ENCODE results near the gene RAB19.

The RAB19 gene, protein sequence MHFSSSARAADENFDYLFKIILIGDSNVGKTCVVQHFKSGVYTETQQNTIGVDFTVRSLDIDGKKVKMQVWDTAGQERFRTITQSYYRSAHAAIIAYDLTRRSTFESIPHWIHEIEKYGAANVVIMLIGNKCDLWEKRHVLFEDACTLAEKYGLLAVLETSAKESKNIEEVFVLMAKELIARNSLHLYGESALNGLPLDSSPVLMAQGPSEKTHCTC

DNA sequence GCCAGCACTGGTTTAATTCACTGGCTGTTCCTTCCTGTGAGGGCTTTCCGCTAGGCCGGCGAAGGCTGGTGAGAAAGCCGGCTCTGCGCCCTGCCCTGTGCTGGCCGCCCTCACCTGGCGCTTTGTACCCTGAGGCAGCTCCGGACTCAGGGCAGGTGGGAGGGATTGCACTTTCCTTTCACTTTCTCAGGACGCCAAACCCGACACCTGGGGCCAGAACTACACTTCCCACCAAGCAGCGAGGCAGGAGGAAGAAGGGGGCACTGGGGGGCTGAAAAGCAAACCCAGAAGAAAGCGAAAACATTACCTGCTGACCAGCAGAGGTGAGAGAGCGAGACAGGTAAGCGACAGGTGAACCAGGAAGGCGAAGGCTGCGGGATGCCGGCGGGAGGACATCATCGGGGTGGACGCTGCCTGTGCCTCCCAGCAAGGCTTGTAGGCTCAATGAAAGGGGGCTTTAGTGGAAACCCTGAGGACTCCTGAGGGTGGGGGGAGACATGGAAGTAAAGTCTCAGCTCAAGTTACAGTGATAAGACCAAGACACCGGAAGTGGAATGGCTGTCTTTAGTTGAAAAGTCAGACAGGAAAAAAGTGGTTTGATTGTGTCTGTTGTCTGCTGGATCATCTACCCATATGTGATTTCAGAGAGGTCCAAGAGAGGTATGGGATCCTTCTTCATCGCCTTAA lies at the start of gene RAB19:
Gene RAB19, plus strand, starts transcription at position 181 of the 687 bp plus-strand sequence. CDS start 3,589 bp downstream, outside the sequence.
- DNase-seq, result peak; percentile 73

DNA sequence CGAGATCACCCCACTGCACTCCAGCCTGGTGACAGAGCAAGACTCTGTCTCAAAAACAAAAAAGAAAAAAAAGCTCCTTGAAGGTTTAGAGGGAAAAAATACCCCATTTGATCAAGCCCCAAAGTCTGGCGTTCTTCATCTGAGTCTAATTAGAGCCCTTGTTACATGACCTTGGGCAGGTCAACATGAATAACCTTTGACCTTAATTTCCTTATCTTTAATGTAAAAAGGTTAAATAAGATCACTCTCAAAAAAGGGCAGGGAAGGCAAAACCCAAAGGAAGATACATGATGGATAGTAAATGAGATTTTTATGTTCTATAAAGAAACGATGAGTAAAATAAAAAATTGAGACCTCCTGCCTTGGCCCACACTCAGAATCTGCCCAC lies 45.8 kb upstream of the RAB19 start:
- no peak for DNase-seq

DNA sequence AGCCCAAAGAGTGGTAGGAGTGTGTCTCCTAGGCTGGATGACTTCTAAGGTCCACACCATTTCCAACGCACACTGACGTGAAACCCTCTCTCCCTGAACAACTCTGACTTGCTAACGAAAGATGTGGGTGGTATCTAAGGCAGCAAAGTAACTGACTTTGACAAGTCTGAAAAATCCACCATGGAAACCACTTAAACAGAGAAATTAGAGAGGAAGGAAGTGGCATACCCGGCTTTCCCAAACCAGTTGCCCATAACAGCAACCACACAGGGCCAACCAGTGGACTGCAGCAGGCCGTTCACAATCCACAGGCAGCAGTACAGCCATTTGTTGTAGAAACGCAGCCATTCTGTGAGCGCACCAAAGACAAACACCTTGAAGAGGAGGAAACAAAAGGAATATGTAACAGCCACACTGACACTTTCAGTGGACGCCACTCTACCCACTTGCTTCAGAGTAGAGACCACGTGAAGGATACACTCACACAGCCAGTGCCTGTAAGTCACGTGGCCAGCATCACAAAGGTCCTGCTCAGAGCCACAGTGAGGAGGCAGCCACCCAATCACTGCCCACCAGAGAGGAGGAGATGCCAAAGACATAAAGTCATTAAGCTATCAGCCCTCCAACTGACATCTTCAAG lies 45.3 kb upstream of the RAB19 start:
- peak; percentile 56 for DNase-seq

DNA sequence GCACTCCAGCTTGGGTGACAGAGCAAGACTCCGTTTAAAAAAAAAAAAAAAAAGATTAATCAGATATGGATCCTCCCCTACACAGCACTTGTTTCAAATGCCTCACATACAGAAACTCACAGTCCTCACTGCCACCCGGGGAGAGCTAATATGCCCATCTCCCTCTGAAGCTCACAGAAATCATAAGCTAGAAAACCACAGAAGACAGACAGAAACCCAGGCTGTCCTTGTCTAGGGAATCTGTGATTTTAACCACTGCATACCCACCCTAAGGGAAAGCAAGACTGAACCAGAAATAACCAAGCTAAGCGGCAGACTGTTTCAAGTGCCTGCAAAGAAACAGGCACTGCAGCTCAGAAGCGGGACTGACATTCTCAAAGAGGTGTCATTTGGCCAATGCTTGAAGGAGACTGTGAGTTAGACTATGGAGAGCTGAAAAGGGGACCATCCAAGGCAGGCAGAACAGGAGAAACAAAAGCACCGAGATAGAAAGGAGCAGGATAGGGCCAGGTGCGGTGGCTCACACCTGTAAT lies 43.1 kb upstream of the RAB19 start:
- DNase-seq, result no peak

DNA sequence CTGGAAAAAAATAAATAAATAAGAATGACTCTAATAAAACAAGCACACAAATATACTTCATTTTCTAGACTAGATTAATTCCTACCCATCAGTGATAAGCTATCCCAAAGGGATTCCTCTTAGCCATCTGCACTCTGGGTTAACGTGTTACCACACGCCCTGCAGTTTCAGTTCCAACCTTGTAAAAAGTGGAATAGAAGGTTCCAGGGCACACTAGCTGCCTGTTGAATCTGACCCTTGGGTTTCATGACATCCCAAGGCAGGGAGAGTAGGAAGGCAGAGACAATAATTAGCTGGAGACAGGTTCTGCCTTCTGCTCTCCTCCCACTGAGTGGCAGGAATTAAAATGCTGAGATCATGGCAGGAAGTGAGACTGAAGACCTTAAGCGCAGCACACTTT lies 39.0 kb upstream of the RAB19 start:
- DNase-seq, result no peak

DNA sequence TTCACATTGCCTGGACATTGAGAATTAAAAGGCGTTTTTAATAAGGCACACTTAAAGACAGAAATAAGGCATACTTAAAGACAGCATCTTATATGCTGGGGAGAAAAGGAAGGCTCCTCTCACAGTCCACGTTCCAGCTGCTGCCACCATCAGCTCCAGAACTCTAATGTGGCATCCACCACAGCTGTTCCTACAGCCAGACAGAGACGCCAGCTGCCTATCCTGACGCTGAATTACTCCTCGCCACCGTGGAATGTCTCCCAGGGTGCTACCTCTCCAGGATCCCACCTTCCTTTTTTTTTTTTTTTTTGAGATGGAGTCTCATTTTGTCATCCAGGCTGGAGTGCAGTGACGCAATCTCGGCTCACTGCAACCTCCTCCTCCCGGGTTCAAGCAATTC lies 36.3 kb upstream of the RAB19 start:
- no peak for DNase-seq

DNA sequence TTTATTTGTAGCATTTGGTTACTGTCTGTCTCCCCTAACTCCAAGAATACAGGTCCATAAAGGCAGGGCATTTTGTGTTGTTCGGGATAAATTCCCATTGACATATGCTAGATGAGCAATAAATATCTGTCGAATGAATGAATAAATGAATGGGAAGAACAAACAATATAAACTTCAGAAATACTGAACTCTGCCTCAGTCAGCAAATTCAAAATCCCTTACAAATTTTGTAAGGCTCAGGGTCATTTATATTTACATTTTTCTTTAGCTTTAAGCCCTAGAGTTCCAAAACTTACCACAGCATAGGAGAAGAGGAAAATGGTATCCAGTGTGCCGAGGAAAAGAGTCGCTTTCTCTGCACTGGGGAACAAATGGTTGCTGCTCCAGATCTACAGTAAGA lies 34.6 kb upstream of the RAB19 start:
- no peak for DNase-seq

DNA sequence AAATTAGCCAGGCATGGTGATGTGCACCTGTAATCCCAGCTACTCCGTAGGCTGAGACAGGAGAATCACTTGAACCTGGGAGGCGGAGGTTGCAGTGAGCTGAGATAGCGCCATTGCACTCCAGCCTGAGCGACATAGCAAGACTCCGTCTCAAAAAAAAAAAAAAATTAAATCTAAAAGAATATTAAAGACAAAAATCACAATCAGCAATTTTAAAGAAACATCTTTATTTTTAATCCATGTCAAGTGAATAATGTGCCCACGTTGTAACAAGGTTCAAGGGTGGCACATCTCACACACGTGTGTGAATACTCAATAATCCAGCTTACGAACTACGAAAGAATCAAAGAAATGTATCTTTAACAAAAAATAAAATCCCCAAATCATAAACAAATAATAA lies 28.5 kb upstream of the RAB19 start:
- DNase-seq, result no peak

DNA sequence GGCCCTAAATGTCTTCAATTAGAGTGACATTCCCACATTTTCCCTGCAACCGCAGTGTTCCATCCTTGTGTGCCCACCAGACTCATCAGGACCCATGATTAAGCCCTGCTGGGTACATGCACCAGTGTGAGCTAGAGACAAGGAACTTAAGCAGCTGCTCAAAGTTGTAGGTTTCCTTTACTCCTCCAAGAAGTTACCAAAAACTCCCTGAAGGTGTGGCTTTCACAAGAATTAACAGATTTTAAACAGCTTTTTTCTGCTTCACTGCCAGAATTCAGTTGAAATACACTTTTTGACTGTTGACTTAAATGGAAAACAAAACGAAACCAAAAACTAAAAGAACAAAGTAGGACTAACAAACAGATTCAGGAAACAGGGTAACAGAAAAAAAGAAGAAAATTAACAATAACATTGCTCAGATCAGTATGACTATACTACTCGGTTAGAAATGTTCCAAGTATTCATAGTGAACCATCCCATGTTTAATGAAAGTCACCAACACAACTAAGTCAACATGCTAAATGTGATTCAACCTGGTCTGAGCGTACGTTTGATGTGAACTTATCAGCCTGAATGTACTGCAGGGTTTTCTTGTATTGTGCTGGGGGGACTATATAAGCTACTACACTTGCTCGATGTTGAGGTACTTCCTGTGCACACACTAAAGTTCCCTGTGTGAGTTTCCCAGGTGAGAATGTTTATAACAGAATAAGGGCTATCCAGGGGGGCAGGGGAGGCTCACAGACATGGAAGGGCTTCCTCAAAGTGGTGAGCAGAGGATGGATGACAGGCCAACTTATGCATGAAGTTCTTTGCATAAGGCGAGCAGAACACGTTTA lies 27.7 kb upstream of the RAB19 start:
- peak; percentile 62 for DNase-seq

DNA sequence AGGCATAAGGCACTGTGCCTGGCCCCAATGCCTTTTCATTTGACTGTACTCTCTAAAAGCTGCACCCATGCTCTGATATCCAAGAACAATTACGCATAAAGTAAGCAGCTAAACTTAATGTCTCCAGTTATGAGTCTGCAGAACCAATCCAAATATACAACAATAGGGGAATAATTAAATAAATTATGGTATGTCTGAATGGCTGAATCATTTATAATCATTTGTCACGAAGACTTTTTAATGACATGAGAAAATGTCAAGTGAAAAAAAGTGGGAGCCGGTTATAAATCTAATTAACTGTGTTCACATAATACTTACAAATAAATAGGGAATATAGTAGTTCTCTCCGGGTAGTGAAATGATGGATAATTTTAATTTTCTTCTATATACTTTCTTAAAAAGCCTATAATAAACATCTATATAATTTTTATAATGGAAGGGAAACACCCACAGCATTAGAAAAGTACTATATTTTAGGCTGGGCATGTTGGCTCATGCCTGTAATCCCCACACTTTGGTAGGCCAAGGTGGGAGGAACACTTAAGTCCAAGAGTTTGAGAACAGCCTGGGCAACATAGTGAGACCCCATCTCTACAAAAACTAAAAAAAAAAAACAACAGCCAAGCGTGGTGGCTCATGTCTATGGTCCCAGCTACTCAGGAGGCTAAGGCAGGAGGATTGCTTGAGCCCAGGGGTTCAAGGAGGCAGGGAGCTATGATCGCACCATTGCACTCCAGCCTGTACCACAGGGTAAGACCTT lies 19.7 kb upstream of the RAB19 start:
- DNase-seq, result no peak

DNA sequence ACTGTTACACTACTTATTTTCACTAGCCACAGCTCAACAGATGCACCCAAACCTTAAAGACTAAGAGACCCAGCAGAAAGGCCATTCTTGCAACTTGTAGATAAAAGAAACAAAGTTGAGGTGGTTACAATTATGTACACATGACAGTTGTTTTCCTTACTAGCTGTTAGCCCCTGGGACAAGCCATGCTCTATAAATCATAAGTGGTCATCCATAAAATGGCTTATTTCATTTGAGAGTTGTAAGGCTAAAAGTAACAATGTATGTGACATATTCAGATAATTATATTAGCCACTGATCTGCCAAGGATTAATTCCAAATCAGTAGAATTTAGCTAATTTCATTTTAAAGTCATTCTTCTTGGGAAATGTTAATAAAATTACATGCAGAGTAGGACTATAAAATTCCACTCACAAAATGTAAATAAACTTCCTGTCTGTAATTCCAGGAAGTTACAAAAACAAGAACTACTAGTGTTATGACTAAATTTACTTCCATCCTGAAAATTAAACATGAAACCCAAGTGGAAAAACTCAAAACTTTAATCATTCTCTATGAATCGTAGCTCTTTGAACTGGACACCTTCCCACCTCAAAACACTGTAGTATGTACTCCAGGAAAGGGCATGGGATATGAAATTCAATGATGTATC lies 18.8 kb upstream of the RAB19 start:
- no peak for DNase-seq

DNA sequence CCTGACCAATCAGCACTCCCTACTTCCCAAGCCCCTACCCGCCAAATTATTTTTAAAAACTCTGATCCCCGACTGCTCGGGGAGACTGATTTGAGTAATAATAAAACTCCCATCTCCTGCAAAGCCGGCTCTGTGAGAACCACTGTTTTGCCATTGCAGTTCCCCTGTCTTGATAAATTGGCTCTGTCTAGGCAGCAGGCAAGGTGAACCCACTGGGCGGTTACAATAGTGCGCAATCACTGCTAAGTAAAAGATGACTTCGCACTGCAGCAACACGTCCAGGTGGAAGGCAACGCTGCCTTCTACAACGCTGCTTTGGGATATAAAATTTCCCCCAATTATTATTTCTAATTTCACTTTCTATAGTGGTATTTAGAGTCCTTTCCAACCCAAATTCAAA lies 14.4 kb upstream of the RAB19 start:
- no peak for DNase-seq

DNA sequence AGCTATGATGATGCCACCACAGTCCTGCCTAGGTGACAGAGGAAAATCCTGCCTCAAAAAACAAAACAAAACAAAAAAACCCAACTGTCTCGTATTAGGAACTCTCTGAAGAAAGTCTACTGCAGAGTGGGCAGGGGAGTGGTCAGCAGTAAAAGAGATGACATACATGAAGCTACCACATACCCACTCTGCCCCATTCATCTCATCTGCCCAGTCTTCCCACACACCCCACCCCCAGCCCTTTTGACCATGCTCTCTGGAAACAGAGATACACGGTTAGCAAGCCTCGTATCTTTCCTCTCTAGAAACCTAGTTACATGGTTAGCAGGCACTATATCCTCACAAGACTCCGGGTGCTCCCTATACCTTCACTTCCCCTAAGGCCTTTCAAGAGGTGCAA lies 13.8 kb upstream of the RAB19 start:
- DNase-seq, result no peak

DNA sequence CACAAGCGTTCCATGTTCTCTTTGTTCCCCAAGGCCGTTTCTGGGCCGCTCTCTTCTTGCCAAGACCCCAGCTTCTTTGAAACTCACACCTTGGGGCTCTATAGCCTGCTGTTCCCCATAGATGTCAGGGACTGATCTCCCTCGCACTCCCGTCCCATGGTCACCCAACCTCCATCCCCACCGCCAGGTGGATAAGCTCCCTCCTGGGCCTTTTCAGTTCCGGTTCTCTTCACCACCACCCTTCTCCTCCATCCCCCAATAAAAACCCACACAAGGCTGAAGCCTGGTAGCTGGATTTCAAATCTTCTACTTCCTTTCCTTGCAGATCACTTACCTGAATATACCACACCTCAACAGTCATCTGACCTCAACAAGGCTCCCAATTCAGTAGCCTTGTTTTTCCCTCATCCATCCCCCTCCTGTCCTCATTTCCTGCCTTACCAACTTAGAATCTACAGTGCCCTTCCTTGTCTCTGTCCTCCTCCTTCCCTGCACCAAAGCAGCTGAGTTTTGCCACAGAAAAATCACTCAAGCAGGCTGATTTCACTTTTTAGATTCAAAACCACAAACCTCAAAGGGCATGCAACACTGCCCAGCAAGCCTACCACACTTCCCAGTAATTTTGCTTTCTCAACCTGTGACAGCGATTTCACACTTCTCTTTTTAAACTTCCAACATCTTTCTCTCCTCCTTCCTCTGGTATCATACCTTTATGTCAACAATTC lies 13.2 kb upstream of the RAB19 start:
- DNase-seq, result no peak

DNA sequence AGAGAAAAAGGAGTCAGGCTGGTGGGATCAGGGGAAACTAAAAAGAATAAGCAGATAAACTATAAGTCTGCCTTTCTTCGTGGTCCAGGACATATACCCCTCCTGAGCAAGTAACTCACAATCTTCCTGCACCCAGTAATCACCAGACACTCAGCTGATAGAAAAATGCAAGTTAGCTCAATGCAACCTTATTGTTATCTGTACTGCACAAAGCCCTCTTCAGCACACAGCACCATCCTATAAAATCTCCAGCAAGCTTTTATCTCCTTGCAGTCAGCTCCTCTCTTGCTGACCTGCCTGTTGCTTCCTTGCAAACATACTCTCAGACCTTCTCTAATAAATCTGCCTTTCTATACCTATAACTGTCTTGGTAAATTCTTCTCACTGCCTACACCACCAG lies 12.2 kb upstream of the RAB19 start:
- no peak for DNase-seq

DNA sequence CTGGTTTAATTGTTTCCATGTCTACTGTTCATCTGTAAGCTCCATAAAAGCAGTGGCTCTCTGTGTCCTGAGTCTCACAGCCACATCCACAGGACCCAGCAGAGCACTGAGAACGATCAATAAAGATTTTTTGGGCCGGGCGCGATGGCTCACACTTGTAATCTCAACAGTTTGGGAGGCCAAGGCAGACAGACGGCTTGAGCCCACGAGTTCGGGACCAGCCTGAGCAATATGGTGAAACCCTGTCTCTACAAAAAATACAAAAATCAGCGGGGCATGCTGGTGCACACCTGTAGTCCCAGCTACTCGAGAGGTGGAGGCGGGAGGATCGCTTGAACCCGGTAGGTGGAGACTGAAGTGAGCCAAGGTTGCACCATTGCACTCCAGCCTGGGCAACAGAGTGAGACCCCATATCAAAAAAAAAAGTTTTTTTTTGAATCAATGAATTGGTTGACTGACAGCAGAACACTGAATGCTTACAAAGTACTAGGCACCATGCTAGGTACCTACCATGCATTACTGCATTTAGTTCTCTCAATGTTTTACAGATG lies 10.0 kb upstream of the RAB19 start:
- DNase-seq, result no peak

DNA sequence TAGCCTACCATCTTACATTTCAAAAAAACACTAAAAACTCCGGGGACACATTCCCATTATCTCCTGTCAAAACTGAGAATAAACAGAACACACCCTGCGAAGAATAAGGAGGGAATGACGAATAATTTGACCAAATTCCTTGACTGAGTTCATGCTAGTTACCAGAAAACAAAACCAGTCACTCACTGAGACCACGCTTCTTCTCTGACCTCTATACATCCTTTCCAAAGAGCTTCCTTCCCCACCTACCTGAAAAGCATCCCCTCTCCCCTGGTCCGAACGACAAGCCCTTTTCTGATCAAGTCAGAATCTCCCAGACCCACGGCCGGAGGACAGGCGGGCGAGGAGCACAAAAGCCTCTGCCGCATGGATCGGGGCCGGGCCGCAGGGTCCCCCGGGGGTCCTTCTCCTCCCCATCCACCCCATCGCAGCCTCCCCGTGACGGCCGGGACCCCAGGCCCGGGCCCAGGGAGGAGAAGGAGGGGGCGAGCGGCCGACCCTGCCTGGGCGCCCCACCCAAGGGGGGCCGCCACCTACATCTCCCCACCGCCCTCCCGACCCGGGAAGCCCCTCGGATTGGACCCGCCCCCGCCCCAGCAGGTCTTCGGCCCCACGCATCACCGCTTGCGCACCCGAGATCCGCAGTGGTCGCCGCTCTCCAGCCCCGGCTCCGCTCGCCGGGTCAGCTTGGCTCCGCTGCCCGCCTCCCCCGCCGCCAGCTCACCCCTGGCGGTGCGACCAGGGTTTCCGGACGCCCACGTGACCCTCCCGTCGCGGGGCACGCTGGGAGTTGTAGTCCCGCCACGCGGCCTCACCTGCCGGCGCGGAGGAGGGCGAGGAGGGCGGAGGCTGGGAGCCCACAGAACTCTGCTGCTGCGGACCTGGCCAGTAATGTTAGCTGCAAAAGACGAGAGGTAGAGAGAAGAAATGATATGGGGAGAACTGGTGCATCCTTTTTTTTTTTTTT lies 5.8 kb upstream of the RAB19 start, which contains the start of gene SLC37A3:
Gene SLC37A3, minus strand, starts transcription at position 747 of the 967 bp plus-strand sequence. CDS start 16,004 bp downstream, outside the sequence.
- peak; percentile 95 for DNase-seq

DNA sequence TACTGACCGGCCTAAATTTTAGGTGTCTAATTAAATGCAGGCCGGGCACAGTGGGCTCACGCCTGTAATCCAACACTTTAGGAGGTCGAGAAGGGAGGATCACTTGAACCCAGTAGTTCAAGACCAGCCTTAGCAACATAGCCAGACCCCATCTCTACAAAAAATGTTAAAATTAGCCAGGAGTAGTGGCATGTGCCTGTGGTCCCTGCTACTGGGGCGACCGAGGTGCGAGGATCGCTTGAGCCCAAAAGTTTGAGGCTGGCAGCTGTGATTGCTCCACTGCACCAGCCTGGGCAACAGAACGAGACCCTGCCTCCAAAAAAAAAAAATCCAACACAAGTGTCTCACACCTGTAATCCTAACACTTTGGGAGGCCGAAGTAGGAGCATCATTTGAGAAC lies 5.0 kb upstream of the RAB19 start:
- no peak for DNase-seq

DNA sequence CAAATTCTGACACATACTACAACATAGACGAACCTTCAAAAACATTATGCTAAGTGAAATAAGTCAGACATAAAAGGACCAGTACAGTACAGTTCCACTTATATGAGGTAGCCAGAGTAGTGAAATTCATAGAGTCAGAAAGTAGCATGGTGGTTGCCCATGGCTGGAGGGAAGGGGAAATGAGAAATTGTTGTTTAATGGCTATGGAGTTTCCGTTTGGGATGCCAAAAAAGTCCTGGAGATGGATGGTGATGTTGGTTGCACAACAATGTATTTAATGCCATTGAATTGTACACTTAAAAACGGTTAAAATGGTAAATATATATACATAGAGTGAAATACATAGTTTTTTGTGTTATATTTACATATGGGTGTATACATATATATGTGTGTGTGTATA lies 3.5 kb upstream of the RAB19 start:
- no peak for DNase-seq
